DOHH2 (cell line): Measurements from ENCODE around the gene NLE1.

Experiments used
- CTCF ChIP-seq: fragments of 200-600 bp; sonication (generic); IDR thresholded peaks from one replicate; pipeline ENCODE4 v1.5.1; 2014; ENCODE audit warnings: antibody characterized with exemption, mild to moderate bottlenecking, low read depth, low read length; ENCODE audit not compliant: poor library complexity, severe bottlenecking
- EZH2phosphoT487 ChIP-seq: fragments of 200-600 bp; sonication (generic); IDR thresholded peaks from 2 replicates; pipeline ENCODE4 v1.6.1; 2017; ENCODE audit warnings: borderline replicate concordance, mild to moderate bottlenecking, antibody characterized with exemption, low read length, moderate library complexity, mixed read lengths

DNA sequence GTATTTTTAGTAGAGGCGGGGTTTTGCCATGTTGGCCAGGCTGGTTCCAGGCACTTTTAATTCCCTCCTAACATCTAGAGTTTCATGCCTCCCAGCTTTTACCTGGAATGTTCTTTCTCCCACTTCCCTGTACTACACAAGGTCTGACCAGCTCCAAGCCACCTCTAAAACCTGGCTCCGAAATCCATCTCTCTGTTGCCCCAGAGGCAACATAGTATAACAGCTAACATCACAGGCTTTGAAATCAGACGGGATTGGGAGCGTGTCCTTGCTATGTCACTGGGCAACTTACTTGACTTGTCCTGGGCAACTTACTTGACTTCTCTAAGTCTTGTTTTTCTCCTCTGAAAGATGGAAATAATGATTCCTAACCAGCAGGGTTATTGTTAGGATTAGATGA is 20.7 kb upstream of the NLE1 start:
- TF ChIP-seq CTCF (no peak), EZH2phosphoT487 (0 out of 2 replicates have a peak, but pooled peaks have one; percentile 30)
